ENCODE data around the gene CXorf38. TPM values are rescaled to one million over a fixed set of nuclear protein-coding genes. Genes with fewer than 3 reads are reported as not detected.

CXorf38 gene, protein sequence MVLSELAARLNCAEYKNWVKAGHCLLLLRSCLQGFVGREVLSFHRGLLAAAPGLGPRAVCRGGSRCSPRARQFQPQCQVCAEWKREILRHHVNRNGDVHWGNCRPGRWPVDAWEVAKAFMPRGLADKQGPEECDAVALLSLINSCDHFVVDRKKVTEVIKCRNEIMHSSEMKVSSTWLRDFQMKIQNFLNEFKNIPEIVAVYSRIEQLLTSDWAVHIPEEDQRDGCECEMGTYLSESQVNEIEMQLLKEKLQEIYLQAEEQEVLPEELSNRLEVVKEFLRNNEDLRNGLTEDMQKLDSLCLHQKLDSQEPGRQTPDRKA
- 10 to 100 TPM; 11.4 to 41.3 (median 22.5) TPM for total RNA-seq

DNA sequence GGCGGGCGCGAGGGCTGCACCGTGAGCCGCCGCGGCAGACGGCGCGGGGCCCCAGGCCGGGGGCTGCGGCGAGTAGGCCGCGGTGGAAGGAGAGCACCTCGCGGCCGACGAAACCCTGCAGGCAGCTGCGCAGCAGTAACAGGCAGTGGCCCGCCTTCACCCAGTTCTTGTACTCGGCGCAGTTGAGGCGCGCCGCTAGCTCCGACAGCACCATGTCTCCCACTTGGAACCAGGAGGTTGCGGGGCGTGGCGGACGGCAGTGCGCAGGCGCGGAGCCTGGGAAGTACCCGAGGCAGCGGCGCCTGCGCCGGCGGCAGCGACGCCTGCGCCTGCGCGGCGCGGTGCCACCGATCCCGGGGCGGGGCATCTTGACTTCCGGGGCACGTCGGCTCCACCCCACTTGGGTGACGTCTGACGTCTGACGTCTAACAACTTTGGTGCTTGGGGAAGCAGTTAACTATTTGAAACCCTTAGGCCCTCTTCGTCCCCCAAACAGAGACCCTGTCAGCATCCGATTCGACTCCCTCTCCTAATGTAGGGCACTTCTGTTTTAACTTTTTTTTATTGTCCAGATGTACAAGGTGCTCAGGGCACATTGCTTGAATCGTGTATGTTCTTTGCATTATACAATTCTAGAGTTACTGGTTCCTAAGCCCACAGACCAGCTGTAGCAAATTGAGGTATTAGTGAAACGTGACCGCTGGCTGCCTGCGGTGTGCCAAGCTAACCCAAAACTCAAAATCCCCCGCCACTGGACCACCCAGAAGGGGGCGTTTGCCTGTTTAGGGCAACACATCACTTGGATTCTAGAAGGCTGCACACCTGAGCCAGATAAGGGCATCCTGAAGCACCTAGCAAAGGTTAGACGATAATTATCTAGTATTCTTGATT lies at the start of gene CXorf38:
TSS of gene CXorf38 (minus strand) at position 255 of the 891 bp plus-strand sequence. CDS start at position 214, 41 bp downstream.
- H3K36me3 ChIP-seq, result no peaks in the 10 kb centered on the region
- H3K4me1 ChIP-seq, result peaks cover 0 to 11% (median 3%) of the 10 kb centered on the region in 4 donors
- peak; percentile 92 to 97 (median 92) for DNase-seq
- TF ChIP-seq POLR2A (IDR thresholded peaks at IDR 0.05), result peak; percentile 43 to 73
- TF ChIP-seq, protein P1, sequence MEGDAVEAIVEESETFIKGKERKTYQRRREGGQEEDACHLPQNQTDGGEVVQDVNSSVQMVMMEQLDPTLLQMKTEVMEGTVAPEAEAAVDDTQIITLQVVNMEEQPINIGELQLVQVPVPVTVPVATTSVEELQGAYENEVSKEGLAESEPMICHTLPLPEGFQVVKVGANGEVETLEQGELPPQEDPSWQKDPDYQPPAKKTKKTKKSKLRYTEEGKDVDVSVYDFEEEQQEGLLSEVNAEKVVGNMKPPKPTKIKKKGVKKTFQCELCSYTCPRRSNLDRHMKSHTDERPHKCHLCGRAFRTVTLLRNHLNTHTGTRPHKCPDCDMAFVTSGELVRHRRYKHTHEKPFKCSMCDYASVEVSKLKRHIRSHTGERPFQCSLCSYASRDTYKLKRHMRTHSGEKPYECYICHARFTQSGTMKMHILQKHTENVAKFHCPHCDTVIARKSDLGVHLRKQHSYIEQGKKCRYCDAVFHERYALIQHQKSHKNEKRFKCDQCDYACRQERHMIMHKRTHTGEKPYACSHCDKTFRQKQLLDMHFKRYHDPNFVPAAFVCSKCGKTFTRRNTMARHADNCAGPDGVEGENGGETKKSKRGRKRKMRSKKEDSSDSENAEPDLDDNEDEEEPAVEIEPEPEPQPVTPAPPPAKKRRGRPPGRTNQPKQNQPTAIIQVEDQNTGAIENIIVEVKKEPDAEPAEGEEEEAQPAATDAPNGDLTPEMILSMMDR (IDR thresholded peaks at IDR 0.05), result no peak
- H3K9me3 ChIP-seq, result no peaks in the 10 kb centered on the region
- peak within 1 kb of the TSS; percentile 76 to 96 (median 86) for H3K4me3 ChIP-seq
- H3K27ac ChIP-seq, result peak within 1 kb of the TSS; percentile 91 to 96 (median 92)
- no peaks in the 10 kb centered on the region for H3K27me3 ChIP-seq

DNA sequence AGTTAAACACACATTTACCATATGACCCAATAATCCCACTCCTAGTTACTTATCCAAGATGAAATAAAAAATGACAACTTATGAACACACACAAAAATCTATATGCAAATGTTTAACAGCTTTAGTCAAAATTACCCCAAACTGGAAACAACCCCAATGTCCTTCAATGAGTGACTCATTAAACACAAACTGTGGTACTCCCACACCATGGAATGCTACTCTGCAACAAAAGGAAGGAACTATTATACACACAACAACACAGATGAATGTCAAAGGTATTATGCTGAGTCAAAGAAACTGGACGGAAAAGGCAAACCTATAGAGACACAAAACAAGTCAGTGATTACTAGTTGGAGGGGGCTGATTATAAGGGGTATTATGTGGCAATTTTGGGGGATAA lies 47.4 kb upstream of the CXorf38 start:
- peaks cover 0 to 23% (median 0%) of the 10 kb centered on the region in 3 donors for H3K36me3 ChIP-seq
- no peaks in the 10 kb centered on the region for H3K4me1 ChIP-seq
- no peak for DNase-seq
- no peak overlapping the region for H3K27ac ChIP-seq
- H3K27me3 ChIP-seq, result no peaks in the 10 kb centered on the region
- TF ChIP-seq, protein P1 (IDR thresholded peaks at IDR 0.05), result no peak
- no peak for TF ChIP-seq POLR2A (IDR thresholded peaks at IDR 0.05)
- no peak overlapping the region for H3K4me3 ChIP-seq
- no peaks in the 10 kb centered on the region for H3K9me3 ChIP-seq

DNA sequence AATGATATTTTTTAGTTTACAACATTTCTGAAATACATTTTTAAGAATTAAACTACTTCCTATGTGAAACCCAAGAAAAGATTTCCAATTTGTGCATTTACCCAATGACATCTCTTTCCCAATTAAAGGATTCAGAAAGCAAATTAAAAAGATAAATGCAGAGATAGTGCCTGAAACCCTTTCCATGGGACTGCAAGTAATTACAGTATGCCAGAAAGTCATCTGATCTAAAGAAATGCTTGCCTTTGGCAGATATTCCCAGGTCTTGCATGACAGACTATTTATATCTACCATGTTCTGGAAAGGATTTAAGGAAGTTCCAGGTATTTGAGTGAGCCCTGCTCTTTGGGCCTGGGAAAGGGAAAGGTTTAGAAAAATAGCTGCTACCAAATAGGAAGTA lies 41.6 kb upstream of the CXorf38 start:
- no peak overlapping the region for H3K27ac ChIP-seq
- H3K9me3 ChIP-seq, result no peaks in the 10 kb centered on the region
- H3K27me3 ChIP-seq, result no peaks in the 10 kb centered on the region
- TF ChIP-seq, protein P1 (IDR thresholded peaks at IDR 0.05), result no peak
- TF ChIP-seq POLR2A (IDR thresholded peaks at IDR 0.05), result no peak
- no peak for DNase-seq
- peaks cover 0 to 31% (median 0%) of the 10 kb centered on the region in 3 donors for H3K36me3 ChIP-seq
- H3K4me3 ChIP-seq, result no peak overlapping the region
- H3K4me1 ChIP-seq, result no peaks in the 10 kb centered on the region

DNA sequence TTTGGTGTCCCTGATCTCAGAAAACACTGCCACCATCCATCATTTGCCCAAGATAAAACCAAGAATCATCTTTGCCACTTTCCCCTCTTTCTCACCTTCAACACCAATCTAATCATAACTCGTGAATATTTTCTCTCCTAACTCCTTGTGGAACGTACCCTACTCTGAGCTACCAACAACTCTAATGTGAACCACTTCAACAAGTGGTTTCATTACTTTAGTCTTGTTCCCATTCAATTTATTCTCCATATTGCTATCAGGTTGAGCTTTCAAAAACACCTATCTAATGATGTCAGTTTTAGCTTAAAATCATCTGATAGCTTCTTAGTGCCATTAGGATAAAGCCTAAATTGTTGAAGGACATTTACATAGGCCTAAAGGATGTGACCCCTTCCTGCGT lies 39.8 kb upstream of the CXorf38 start:
- peaks cover 0 to 30% (median 0%) of the 10 kb centered on the region in 3 donors for H3K36me3 ChIP-seq
- DNase-seq, result no peak
- no peak overlapping the region for H3K27ac ChIP-seq
- no peak overlapping the region for H3K4me3 ChIP-seq
- H3K4me1 ChIP-seq, result no peaks in the 10 kb centered on the region
- no peak for TF ChIP-seq POLR2A (IDR thresholded peaks at IDR 0.05)
- TF ChIP-seq, protein P1 (IDR thresholded peaks at IDR 0.05), result no peak
- no peaks in the 10 kb centered on the region for H3K9me3 ChIP-seq
- H3K27me3 ChIP-seq, result no peaks in the 10 kb centered on the region

DNA sequence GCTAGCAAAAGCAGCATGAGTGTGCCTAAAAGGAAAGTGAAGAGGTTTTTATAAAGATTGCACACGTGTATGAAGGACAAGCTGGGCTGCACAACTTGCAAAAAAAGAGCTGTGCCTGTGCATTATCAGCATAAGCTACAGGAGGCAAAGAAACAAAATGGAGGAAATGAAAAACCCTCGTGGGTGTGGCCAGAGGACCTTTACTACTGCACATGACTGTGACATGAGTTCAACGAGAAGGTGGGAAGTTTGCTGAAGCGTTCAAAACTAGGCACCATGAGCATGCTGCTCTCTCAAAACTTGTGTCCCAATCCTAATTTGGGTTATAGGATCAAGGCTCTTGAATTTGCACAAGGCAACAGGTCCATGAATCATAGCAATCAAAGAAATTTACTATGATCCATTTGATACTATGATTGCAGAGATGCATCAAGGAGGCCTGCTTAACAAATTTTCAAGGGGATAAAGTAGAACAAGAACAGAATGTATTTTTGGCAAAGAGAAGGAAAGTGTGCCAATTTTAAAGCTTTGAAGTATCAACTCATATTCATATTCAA lies 38.1 kb upstream of the CXorf38 start:
- Histone ChIP-seq H3K4me1 (no peaks in the 10 kb centered on the region), H3K36me3 (peaks cover 0 to 36% (median 0%) of the 10 kb centered on the region in 3 donors), H3K27me3 (no peaks in the 10 kb centered on the region), H3K9me3 (no peaks in the 10 kb centered on the region), H3K4me3 (no peak overlapping the region), H3K27ac (no peak overlapping the region)
- TF ChIP-seq, protein P1 (IDR thresholded peaks at IDR 0.05), result no peak
- TF ChIP-seq POLR2A (IDR thresholded peaks at IDR 0.05), result no peak
- DNase-seq, result no peak
